SK-N-SH (cell line): Measurements from ENCODE around the gene WWC2. TPM values are rescaled to one million over a fixed set of nuclear protein-coding genes. Genes with fewer than 3 reads are reported as not detected.

Experiments
- CTCF ChIA-PET: fragments of 300-600, 350-600 bp; formaldehyde crosslinking; extraction: SDS; loops from one replicate; lab custom pipeline; 2021; lab: Yijun Ruan, JAX
- POLR2A ChIA-PET: fragments of 350-600 bp; sonication (Branson Sonifier 250); formaldehyde crosslinking; extraction: SDS; loops from one replicate; lab custom pipeline; 2020; ENCODE audit warnings: antibody characterized with exemption, inconsistent platforms; lab: Yijun Ruan, JAX
- DNase-seq: peaks from one replicate; pipeline ENCODE4 v3.0.0; 2012
- H2AFZ ChIP-seq: fragments of 200-600 bp; sonication (generic); 2 replicates; pipeline ENCODE4 v1.8.1; 2016; ENCODE audit warnings: antibody characterized with exemption, mild to moderate bottlenecking, low read depth
- H3F3A ChIP-seq: fragments of 200-600 bp; sonication (generic); replicated peaks from 2 replicates; pipeline ENCODE3; 2016; ENCODE audit warnings: antibody characterized with exemption, mild to moderate bottlenecking; ENCODE audit not compliant: insufficient read depth
- H3K27ac ChIP-seq, 2 experiments: fragments of 200-500 bp in 1 of 2; fragments of 200-600 bp in 1 of 2; sonication (Bioruptor generic) in 1 of 2; sonication (generic), shearing (Covaris generic) in 1 of 2; 2 replicates each; pipeline versions ENCODE4 v1.5.1 to v1.6.1; 2014 to 2016; ENCODE audit warnings: low read depth in 2 of 2, inconsistent platforms in 1 of 2, low read length in 1 of 2, mild to moderate bottlenecking in 1 of 2, mixed read lengths in 1 of 2
- H3K27me3 ChIP-seq: fragments of 200-600 bp; sonication (generic), shearing (Covaris generic); 2 replicates; pipeline ENCODE4 v1.6.1; 2016; ENCODE audit warnings: mixed run types; ENCODE audit not compliant: insufficient read depth
- H3K36me3 ChIP-seq, 2 experiments: fragments of 200-500 bp in 1 of 2; fragments of 200-600 bp in 1 of 2; sonication (Bioruptor generic) in 1 of 2; sonication (generic) in 1 of 2; replicated peaks in 1 of 2; 2 replicates each; pipeline versions ENCODE3 to v1.5.1; 2014 to 2016; ENCODE audit warnings: low read length in 1 of 2, mild to moderate bottlenecking in 1 of 2; ENCODE audit not compliant: insufficient read depth in 2 of 2, control insufficient read depth in 1 of 2
- H3K4me1 ChIP-seq, 2 experiments: fragments of 200-500 bp in 1 of 2; fragments of 200-600 bp in 1 of 2; sonication (Bioruptor generic) in 1 of 2; sonication (generic), shearing (Covaris generic) in 1 of 2; 2 replicates each; pipeline versions ENCODE4 v1.5.1 to v1.6.1; 2014 to 2016; ENCODE audit warnings: low read depth in 1 of 2, low read length in 1 of 2, mixed run types in 1 of 2; ENCODE audit not compliant: insufficient read depth in 2 of 2, control insufficient read depth in 1 of 2
- H3K4me2 ChIP-seq: fragments of 200-600 bp; sonication (generic), shearing (Covaris generic); 2 replicates; pipeline ENCODE4 v1.6.1; 2017; ENCODE audit warnings: mixed run types
- H3K4me3 ChIP-seq, 2 experiments: fragments of 200-500 bp in 1 of 2; fragments of 200-600 bp in 1 of 2; sonication (Bioruptor generic) in 1 of 2; sonication (generic), shearing (Covaris generic) in 1 of 2; 2 replicates each; pipeline versions ENCODE4 v1.5.1 to v1.8.1; 2014 to 2016; ENCODE audit warnings: low read depth in 2 of 2, inconsistent platforms in 1 of 2, low read length in 1 of 2, mild to moderate bottlenecking in 1 of 2, mixed read lengths in 1 of 2, moderate library complexity in 1 of 2
- H3K79me2 ChIP-seq: fragments of 200-600 bp; sonication (generic); 2 replicates; pipeline ENCODE4 v1.8.1; 2017; ENCODE audit warnings: mild to moderate bottlenecking; ENCODE audit not compliant: insufficient read depth
- H3K9ac ChIP-seq: fragments of 200-600 bp; sonication (generic); 2 replicates; pipeline ENCODE4 v1.6.1; 2017; ENCODE audit warnings: mixed run types
- H3K9me2 ChIP-seq: fragments of 200-600 bp; sonication (generic); 2 replicates; pipeline ENCODE4 v1.6.1; 2017; ENCODE audit warnings: mixed run types
- H3K9me3 ChIP-seq: fragments of 200-600 bp; sonication (generic); 2 replicates; pipeline ENCODE4 v1.6.1; 2017; ENCODE audit warnings: mixed run types, mild to moderate bottlenecking, moderate library complexity
- H4K20me1 ChIP-seq: fragments of 200-600 bp; sonication (generic); 2 replicates; pipeline ENCODE4 v1.6.1; 2017; ENCODE audit warnings: mild to moderate bottlenecking, mixed run types; ENCODE audit not compliant: insufficient read depth
- EP300 ChIP-seq, 2 experiments: IDR thresholded peaks; 2 replicates each; pipeline versions ENCODE4 v1.4.0 to v1.6.1; 2012; ENCODE audit warnings: borderline replicate concordance in 1 of 2, low read depth in 1 of 2, low read length in 1 of 2
- EZH2phosphoT487 ChIP-seq: fragments of 200-600 bp; sonication (generic); IDR thresholded peaks from 2 replicates; pipeline ENCODE4 v1.6.1; 2017; ENCODE audit warnings: low read depth, mixed run types, mild to moderate bottlenecking, antibody characterized with exemption, moderate library complexity, borderline replicate concordance
- FOSL2 ChIP-seq: IDR thresholded peaks from 2 replicates; pipeline ENCODE4 v1.4.0; 2012; ENCODE audit warnings: low read depth, mild to moderate bottlenecking, moderate library complexity, borderline replicate concordance
- FOXM1 ChIP-seq: IDR thresholded peaks from 2 replicates; pipeline ENCODE4 v1.4.0; 2012; ENCODE audit warnings: low read depth, mild to moderate bottlenecking
- GABPA ChIP-seq: IDR thresholded peaks from 2 replicates; pipeline ENCODE4 v1.4.0; 2012; ENCODE audit warnings: low read depth, mild to moderate bottlenecking
- GATA2 ChIP-seq: sonication (generic); formaldehyde crosslinking; IDR thresholded peaks from 2 replicates; pipeline ENCODE4 v1.5.0; 2020; ENCODE audit warnings: mild to moderate bottlenecking, missing genetic modification reagents
- IRF3 ChIP-seq: fragments of 150-350 bp; IDR thresholded peaks from 2 replicates; pipeline ENCODE4 v1.6.1; 2016; ENCODE audit warnings: mild to moderate bottlenecking, low read depth, low read length
- JUND ChIP-seq: IDR thresholded peaks from 2 replicates; pipeline ENCODE4 v1.4.0; 2012
- MEF2A ChIP-seq: IDR thresholded peaks from 2 replicates; pipeline ENCODE4 v1.4.0; 2012; ENCODE audit warnings: low read depth, borderline replicate concordance
- MXI1 ChIP-seq: IDR thresholded peaks from 2 replicates; pipeline ENCODE4 v1.6.1; 2012; ENCODE audit warnings: mild to moderate bottlenecking, low read depth, low read length, improper control_type of control experiment
- NFIC ChIP-seq: IDR thresholded peaks from 2 replicates; pipeline ENCODE4 v1.4.0; 2012; ENCODE audit warnings: borderline replicate concordance
- NRF1 ChIP-seq: IDR thresholded peaks from 2 replicates; pipeline ENCODE4 v1.6.1; 2012; ENCODE audit warnings: low read depth, mild to moderate bottlenecking, low read length
- PBX3 ChIP-seq: IDR thresholded peaks from 2 replicates; pipeline ENCODE4; 2012
- POLR2AphosphoS5 ChIP-seq: IDR thresholded peaks from 2 replicates; pipeline ENCODE4 v1.6.1; 2012; ENCODE audit warnings: low read depth, low read length
- RCOR1 ChIP-seq: fragments of 150-350 bp; IDR thresholded peaks from 2 replicates; pipeline ENCODE4 v1.6.1; 2017; ENCODE audit warnings: antibody characterized with exemption, low read length
- RFX5 ChIP-seq: IDR thresholded peaks from 2 replicates; pipeline ENCODE4 v1.6.1; 2012; ENCODE audit warnings: mild to moderate bottlenecking, improper control_type of control experiment, low read length
- RXRA ChIP-seq: IDR thresholded peaks from 2 replicates; pipeline ENCODE4 v1.4.0; 2012; ENCODE audit warnings: low read depth, mild to moderate bottlenecking, borderline replicate concordance
- SIN3A ChIP-seq: IDR thresholded peaks from 2 replicates; pipeline ENCODE4 v1.6.1; 2012; ENCODE audit warnings: low read depth, mild to moderate bottlenecking, low read length, moderate library complexity, borderline replicate concordance
- TCF12 ChIP-seq: IDR thresholded peaks from 2 replicates; pipeline ENCODE4 v1.4.0; 2012
- TEAD4 ChIP-seq: IDR thresholded peaks from 2 replicates; pipeline ENCODE4 v1.4.0; 2012; ENCODE audit warnings: mild to moderate bottlenecking, borderline replicate concordance; ENCODE audit not compliant: insufficient read depth
- USF1 ChIP-seq: IDR thresholded peaks from 2 replicates; pipeline ENCODE4 v1.4.0; 2012; ENCODE audit warnings: low read depth, borderline replicate concordance
- YY1 ChIP-seq: IDR thresholded peaks from 2 replicates; pipeline ENCODE4 v1.4.0; 2012; ENCODE audit warnings: low read depth, mild to moderate bottlenecking
- WGBS: methylation state at CpG from one replicate; pipeline ENCODE4 v1.1.6; 2017; ENCODE audit warnings: low lambda C conversion rate; 5-methylcytosine and 5-hydroxymethylcytosine counted together
- polyA plus RNA-seq, 3 experiments: library from polyadenylated mRNA; depleted of rRNA; stranded (reverse); fragments of >200 nt; gene quantifications; 2 replicates each; pipeline ENCODE4 v1.2.3, GENCODE V29; 2012

Gene WWC2
- polyA plus RNA-seq, 1 of the 3 experiments (the other 2 are of a cell fraction): 18.4 TPM

GRCh38 chr4:183333983-183334382, 234.9 kb downstream of the WWC2 start:
- Histone ChIP-seq H3K27me3 (no peaks in the 10 kb centered on the region), H3K79me2 (no peaks in the 10 kb centered on the region)
- 74% methylated on average over 6 of the region's 6 CpGs for WGBS

GRCh38 chr4:183335369-183335940, 236.4 kb downstream of the WWC2 start:
- Histone ChIP-seq H3K36me3 (no peaks in the 10 kb centered on the region), H3K9ac (peak overlapping the region; percentile 31; the same call in 1 of the 2 replicates), H3K4me1 (peaks cover 0 to 18% of the 10 kb centered on the region in 2 experiments; a peak in 2 of 4 replicates), H3K9me2 (no peaks in the 10 kb centered on the region), H3K4me3 (no peak overlapping the region), H3F3A (peaks cover 18% of the 10 kb centered on the region), H3K27me3 (no peaks in the 10 kb centered on the region), H3K79me2 (no peaks in the 10 kb centered on the region), H3K9me3 (no peaks in the 10 kb centered on the region), H4K20me1 (no peaks in the 10 kb centered on the region), H3K27ac (peak overlapping the region; percentile 1 to 84; a peak in 3 of 4 replicates), H3K4me2 (peak overlapping the region; percentile 6; the same call in 1 of the 2 replicates), H2AFZ (peak overlapping the region; percentile 46; the same call in 1 of the 2 replicates)
- no peak for DNase-seq
- POLR2A ChIA-PET: no interaction called here
- CTCF ChIA-PET: no interaction called here
- WGBS: 58% methylated on average over 3 of the region's 3 CpGs
- TF ChIP-seq MEF2A: no peak
- TF ChIP-seq JUND: peak; percentile 91
- TF ChIP-seq IRF3: no peak
- peak; percentile 70 for TF ChIP-seq NFIC
- no peak for TF ChIP-seq GATA2
- no peak for TF ChIP-seq EZH2phosphoT487
- no peak for TF ChIP-seq MXI1
- TF ChIP-seq FOSL2: peak; percentile 95
- no peak for TF ChIP-seq RFX5
- 0 out of 2 replicates have a peak, but pooled peaks have one; percentile 44 for TF ChIP-seq GABPA
- TF ChIP-seq SIN3A: peak; percentile 50; the same call in 1 of the 2 replicates
- TF ChIP-seq PBX3: peak; percentile 65
- peak; percentile 30; the same call in 1 of the 2 replicates for TF ChIP-seq YY1
- TF ChIP-seq RXRA: peak; percentile 78; the same call in 1 of the 2 replicates
- TF ChIP-seq EP300 (IDR thresholded peaks at IDR 0.05; ENCODE audit: borderline replicate concordance in 1 of 2, low read depth in 1 of 2, low read length in 1 of 2): peak in 1 of 2 experiments; percentile 89; a peak in 1 of 4 replicates
- TF ChIP-seq RCOR1: no peak
- peak; percentile 96 for TF ChIP-seq TCF12
- 0 out of 2 replicates have a peak, but pooled peaks have one; percentile 24 for TF ChIP-seq FOXM1
- no peak for TF ChIP-seq USF1
- TF ChIP-seq TEAD4: peak; percentile 77; the same call in 1 of the 2 replicates

More at GRCh38 chr4:183333983-183334382, 234.9 kb downstream of the WWC2 start:
- Histone ChIP-seq H2AFZ (no peak overlapping the region), H4K20me1 (no peaks in the 10 kb centered on the region), H3F3A (peaks cover 18% of the 10 kb centered on the region), H3K27ac (no peak overlapping the region), H3K4me3 (no peak overlapping the region), H3K9ac (no peak overlapping the region), H3K9me2 (no peaks in the 10 kb centered on the region), H3K4me2 (no peak overlapping the region), H3K4me1 (peaks cover 0 to 18% of the 10 kb centered on the region in 2 experiments; a peak in 2 of 4 replicates), H3K9me3 (no peaks in the 10 kb centered on the region), H3K36me3 (no peaks in the 10 kb centered on the region)
- ChIA-PET CTCF (no interaction called here), POLR2A (no interaction called here)
- DNase-seq: no peak
- TF ChIP-seq FOSL2 (no peak), NRF1 (no peak), POLR2AphosphoS5 (no peak)
